ENCODE data around the gene SGK2.
"Not testable (repeated sequence)": the region's sequence is repeated elsewhere in the genome, so short reads cannot be mapped to it uniquely, and the experiment has no call there.

Gene SGK2

GRCh38 chr20:43563429-43563828 lies 4.6 kb downstream of the SGK2 start:
- DNase-seq (ENCODE audit: low read depth in 2 of 2) = no peak

- DNase-seq (ENCODE audit: low read depth in 2 of 2) = no peak
These were observed 5.2 kb downstream of the SGK2 start for GRCh38 chr20:43563991-43564390.

GRCh38 chr20:43564455-43564854 lies 5.6 kb downstream of the SGK2 start:
- no peak for DNase-seq (ENCODE audit: low read depth in 2 of 2)

- DNase-seq (ENCODE audit: low read depth in 2 of 2) = no peak
These were observed 6.3 kb downstream of the SGK2 start for GRCh38 chr20:43564993-43565757.

GRCh38 chr20:43565758-43566104 lies 6.9 kb downstream of the SGK2 start:
- no peak for DNase-seq (ENCODE audit: low read depth in 2 of 2)

GRCh38 chr20:43567477-43567876 lies 8.7 kb downstream of the SGK2 start:
- DNase-seq (ENCODE audit: low read depth in 2 of 2) = no peak

- DNase-seq (ENCODE audit: low read depth in 2 of 2) = no peak
These were observed 9.9 kb downstream of the SGK2 start for GRCh38 chr20:43568706-43569105.

- DNase-seq (ENCODE audit: low read depth in 2 of 2) = no peak
These were observed 10.5 kb downstream of the SGK2 start for GRCh38 chr20:43569282-43569681.

GRCh38 chr20:43570496-43570895 lies 11.7 kb downstream of the SGK2 start:
- no peak for DNase-seq (ENCODE audit: low read depth in 2 of 2)

GRCh38 chr20:43571310-43571709 lies 12.5 kb downstream of the SGK2 start:
- no peak for DNase-seq (ENCODE audit: low read depth in 2 of 2)

GRCh38 chr20:43571771-43572170 lies 12.9 kb downstream of the SGK2 start:
- DNase-seq (ENCODE audit: low read depth in 2 of 2) = no peak

GRCh38 chr20:43572891-43573290 lies 14.1 kb downstream of the SGK2 start:
- DNase-seq (ENCODE audit: low read depth in 2 of 2) = no peak

- no peak for DNase-seq (ENCODE audit: low read depth in 2 of 2)
These were observed 17.3 kb downstream of the SGK2 start for GRCh38 chr20:43576108-43576507.

- DNase-seq (ENCODE audit: low read depth in 2 of 2) = no peak
These were observed 21.3 kb downstream of the SGK2 start for GRCh38 chr20:43579861-43580793.

GRCh38 chr20:43583133-43583864 lies 24.5 kb downstream of the SGK2 start:
- no peak for DNase-seq (ENCODE audit: low read depth in 2 of 2)

GRCh38 chr20:43583982-43584432 lies 25.2 kb downstream of the SGK2 start:
- DNase-seq (ENCODE audit: low read depth in 2 of 2) = no peak

GRCh38 chr20:43584448-43585136 lies 25.8 kb downstream of the SGK2 start:
- no peak for DNase-seq (ENCODE audit: low read depth in 2 of 2)

- no peak for DNase-seq (ENCODE audit: low read depth in 2 of 2)
These were observed 27.8 kb downstream of the SGK2 start for GRCh38 chr20:43586641-43587040.

- DNase-seq (ENCODE audit: low read depth in 2 of 2) = not testable (repeated sequence)
These were observed 29.7 kb downstream of the SGK2 start for GRCh38 chr20:43588526-43588925.

- peak in 1 of 2 donors; percentile 1 for DNase-seq (ENCODE audit: low read depth in 2 of 2)
These were observed 31.2 kb downstream of the SGK2 start for GRCh38 chr20:43590036-43590391.

All from stimulated activated CD4-positive, alpha-beta T cell treated with anti-CD3 and anti-CD28 coated beads, Interleukin-4, amount 100 ng/mL, for 48 hours (primary cell).